Activated CD4-positive, alpha-beta memory T cell treated with anti-CD3 and anti-CD28 coated beads, Interleukin-2, amount 10 ng/mL, durations not matched to agents 7 days and 5 days (primary cell): Measurements from ENCODE around the gene ZNF324B. TPM values are rescaled to one million over a fixed set of nuclear protein-coding genes. Genes with fewer than 3 reads are reported as not detected.
"Not testable (repeated sequence)": the region's sequence is repeated elsewhere in the genome, so short reads cannot be mapped to it uniquely, and the experiment has no call there.

ENCODE experiments used
- CTCF ChIA-PET: fragments of 350-600 bp; sonication (Branson Sonifier 250); formaldehyde crosslinking; loops from one replicate; lab custom pipeline; 2021; ENCODE audit warnings: antibody characterized with exemption, inconsistent platforms; lab: Charles Lee
- POLR2A ChIA-PET: fragments of 350-600 bp; sonication (Branson Sonifier 250); formaldehyde crosslinking; loops from one replicate; lab custom pipeline; 2021; ENCODE audit warnings: antibody characterized with exemption; lab: Charles Lee
- DNase-seq: peaks from one replicate; pipeline ENCODE4 v3.0.0-alpha.2; 2020
- H3K27ac Mint-ChIP-seq: one replicate; pipeline ENCODE4 v1.8.0; 2021; ENCODE audit warnings: mild to moderate bottlenecking, mixed read lengths
- H3K27me3 Mint-ChIP-seq: one replicate; pipeline ENCODE4 v1.8.0; 2021; ENCODE audit warnings: mixed read lengths
- H3K36me3 Mint-ChIP-seq: one replicate; pipeline ENCODE4 v1.8.0; 2021; ENCODE audit warnings: low read depth, mixed read lengths
- H3K4me1 Mint-ChIP-seq: one replicate; pipeline ENCODE4 v1.8.0; 2021; ENCODE audit warnings: mixed read lengths
- H3K4me3 Mint-ChIP-seq: one replicate; pipeline ENCODE4 v1.8.0; 2021; ENCODE audit warnings: mild to moderate bottlenecking, mixed read lengths
- H3K9me3 Mint-ChIP-seq: one replicate; pipeline ENCODE4 v1.8.0; 2021; ENCODE audit warnings: mixed read lengths
- total RNA-seq, 2 experiments: library from RNA; stranded (reverse); gene quantifications; one replicate each; pipeline ENCODE4 v1.2.3, GENCODE V29; 2021

Gene ZNF324B
- 10 to 100 TPM; 11.5 to 12.3 TPM for total RNA-seq

DNA sequence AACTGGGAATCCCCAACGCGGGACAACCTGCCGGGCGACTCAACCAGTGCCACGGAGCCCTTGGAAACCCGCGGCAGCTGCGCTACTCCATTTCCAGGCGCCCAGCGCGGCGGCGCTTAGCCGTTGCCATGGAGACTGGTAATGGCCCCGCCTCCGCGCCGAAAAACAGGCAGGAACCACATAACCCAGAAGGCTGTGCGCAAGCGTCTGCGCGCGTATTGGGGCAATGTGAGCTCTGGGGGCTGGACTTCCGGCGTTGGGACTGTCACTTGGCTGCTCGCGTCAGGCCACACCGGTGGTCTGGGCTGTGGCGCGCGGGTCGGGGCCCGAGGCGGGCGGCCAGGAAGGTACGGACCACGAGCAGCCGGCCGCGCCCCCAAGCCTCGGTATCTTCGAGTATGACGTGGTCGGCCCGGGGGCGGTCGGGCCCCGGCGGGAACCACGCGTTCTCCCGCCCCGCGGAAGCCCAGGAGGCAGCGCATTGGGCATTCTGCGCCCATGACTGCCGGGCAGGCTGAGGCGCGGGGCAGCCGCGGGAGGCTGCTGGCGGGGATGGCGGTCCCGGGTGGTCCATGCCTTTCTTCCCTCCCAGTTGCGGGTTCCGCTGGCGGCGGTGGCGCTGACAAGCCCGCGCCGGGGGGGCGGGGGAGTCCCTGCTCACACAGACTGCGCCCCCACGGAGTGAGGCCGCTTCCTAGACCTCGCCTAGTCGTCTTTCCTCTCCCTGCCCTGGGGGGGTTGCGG is at the start of gene ZNF324B:
Gene ZNF324B, plus strand, starts transcription at position 265 of the 744 bp plus-strand sequence. CDS start 2,080 bp downstream, outside the sequence.
- peaks cover 18% of the 10 kb centered on the region for H3K36me3 Mint-ChIP-seq
- peak within 1 kb of the TSS; percentile 76 for H3K4me3 Mint-ChIP-seq
- DNase-seq, result peak; percentile 96
- H3K4me1 Mint-ChIP-seq, result peaks cover 21% of the 10 kb centered on the region
- POLR2A ChIA-PET, result interaction anchor here (0.8 to 2.1 kb wide), 8 partner anchors 8 to 68 kb away, joined by 3 to 9 read pairs (median 4); partner anchors contain the start of genes ZBTB45, ZNF132 and ZNF446
- no peak within 1 kb of the TSS for H3K27ac Mint-ChIP-seq
- H3K27me3 Mint-ChIP-seq, result peaks cover 6% of the 10 kb centered on the region
- peaks cover 14% of the 10 kb centered on the region for H3K9me3 Mint-ChIP-seq
- CTCF ChIA-PET, result interaction anchor here (1.2 to 1.6 kb wide), 3 partner anchors 63 to 123 kb away, joined by 4 to 6 read pairs (median 5); partner anchors contain the start of gene ZBTB45

DNA sequence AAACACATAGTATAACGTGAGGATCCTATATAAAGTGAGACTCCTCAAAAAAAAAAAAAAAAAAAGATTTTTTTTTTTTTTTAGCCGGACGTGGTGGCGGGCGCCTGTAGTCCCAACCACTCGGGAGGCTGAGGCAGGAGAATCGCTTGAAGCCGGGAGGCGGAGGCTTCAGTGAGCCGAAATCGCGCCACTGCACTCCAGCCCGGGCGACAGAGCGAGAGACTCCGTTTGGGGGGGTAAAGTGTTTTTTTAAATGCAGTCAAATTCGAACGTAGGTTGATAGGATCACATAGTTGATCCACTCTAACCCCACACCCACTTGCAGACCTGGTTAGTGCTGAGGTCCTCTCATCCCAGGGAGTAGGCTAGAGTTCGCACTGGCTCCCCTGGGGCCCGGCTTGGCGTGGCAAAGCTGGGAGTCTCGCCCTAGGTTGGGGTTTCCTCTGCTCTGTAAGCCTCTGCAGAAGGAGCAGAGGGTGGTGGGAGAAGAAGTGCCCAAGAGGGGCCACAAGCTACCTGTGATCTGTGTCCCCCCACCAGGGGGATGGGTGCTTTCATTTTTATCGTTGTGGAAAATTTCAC is 49.5 kb upstream of the ZNF324B start:
- no peaks in the 10 kb centered on the region for H3K9me3 Mint-ChIP-seq
- H3K36me3 Mint-ChIP-seq, result peaks cover 5% of the 10 kb centered on the region
- no peaks in the 10 kb centered on the region for H3K27me3 Mint-ChIP-seq
- ChIA-PET CTCF (no interaction called here), POLR2A (no interaction called here)
- no peak for DNase-seq
- H3K4me3 Mint-ChIP-seq, result peak overlapping the region; percentile 80
- H3K4me1 Mint-ChIP-seq, result peaks cover 34% of the 10 kb centered on the region
- H3K27ac Mint-ChIP-seq, result peak overlapping the region; percentile 74

DNA sequence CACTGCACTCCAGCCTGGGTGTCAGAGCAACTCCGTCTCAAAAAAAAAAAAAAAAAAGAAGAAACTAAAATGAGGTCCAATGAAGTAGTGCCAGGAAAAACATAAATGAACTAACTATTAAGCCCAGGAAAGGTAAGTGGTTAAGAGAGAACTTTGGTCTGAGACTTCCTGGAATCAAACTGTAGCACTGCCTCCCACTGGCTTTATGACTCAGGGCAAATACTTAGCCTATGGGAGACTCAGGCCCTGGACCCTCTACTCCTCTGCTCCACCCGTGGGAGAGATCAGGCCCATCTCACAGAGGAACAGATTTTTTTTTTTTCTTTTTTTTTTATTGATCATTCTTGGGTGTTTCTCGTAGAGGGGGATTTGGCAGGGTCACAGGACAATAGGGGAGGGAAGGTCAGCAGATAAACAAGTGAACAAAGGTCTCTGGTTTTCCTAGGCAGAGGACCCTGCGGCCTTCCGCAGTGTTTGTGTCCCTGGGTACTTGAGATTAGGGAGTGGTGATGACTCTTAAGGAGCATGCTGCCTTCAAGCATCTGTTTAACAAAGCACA is 47.4 kb upstream of the ZNF324B start:
- H3K36me3 Mint-ChIP-seq, H3K27ac Mint-ChIP-seq, H3K4me3 Mint-ChIP-seq, H3K9me3 Mint-ChIP-seq, DNase-seq, H3K27me3 Mint-ChIP-seq, POLR2A ChIA-PET: not testable (repeated sequence)
- CTCF ChIA-PET, result interaction anchor here (0.7 kb wide), 1 partner anchor 126 kb away, joined by 4 read pairs; no protein-coding TSS in a partner anchor
- peaks cover 49% of the 10 kb centered on the region for H3K4me1 Mint-ChIP-seq

DNA sequence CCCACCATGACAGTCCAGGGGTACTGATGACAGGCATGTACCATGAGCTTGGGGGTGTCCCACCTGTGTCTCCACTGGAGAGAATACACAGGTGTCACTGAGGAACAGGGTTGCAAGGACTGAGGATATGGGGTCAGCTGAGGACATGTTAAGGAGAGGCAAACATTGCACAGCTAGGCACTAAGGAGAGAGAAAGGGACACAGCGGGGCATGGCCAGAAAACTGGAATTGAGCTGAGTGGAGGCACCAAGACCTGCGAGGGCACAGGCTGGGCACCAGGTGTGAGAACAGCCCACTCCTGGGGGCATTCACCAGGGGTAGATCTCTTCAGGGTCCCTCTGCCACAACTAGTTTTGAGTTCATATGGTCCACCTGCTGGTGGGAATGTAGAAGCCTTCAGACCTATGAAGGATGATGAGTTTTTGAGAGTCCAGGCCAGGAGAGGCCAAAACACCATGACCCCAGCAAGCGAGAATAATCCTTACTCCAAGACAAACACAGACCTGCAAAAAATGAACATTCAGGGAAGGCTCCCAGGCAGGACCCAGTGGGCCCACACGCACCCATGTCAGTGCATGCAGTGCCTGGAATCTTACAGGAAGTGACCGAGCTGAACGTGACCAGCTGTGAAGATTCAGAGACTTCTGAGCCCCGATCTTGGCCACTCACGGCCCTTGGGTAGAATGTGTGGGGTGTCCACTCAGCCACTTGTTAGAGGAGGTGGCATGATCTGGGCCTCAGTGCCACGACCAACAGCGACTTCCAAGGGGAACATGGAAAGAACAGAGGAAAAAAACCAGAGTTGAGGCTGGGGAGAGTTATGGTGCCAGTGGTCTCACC is 44.4 kb upstream of the ZNF324B start:
- ChIA-PET CTCF (no interaction called here), POLR2A (no interaction called here)
- H3K36me3 Mint-ChIP-seq, result peaks cover 9% of the 10 kb centered on the region
- no peaks in the 10 kb centered on the region for H3K9me3 Mint-ChIP-seq
- no peaks in the 10 kb centered on the region for H3K27me3 Mint-ChIP-seq
- no peak for DNase-seq
- peak overlapping the region; percentile 89 for H3K27ac Mint-ChIP-seq
- H3K4me1 Mint-ChIP-seq, result peaks cover 45% of the 10 kb centered on the region
- peak overlapping the region; percentile 95 for H3K4me3 Mint-ChIP-seq

DNA sequence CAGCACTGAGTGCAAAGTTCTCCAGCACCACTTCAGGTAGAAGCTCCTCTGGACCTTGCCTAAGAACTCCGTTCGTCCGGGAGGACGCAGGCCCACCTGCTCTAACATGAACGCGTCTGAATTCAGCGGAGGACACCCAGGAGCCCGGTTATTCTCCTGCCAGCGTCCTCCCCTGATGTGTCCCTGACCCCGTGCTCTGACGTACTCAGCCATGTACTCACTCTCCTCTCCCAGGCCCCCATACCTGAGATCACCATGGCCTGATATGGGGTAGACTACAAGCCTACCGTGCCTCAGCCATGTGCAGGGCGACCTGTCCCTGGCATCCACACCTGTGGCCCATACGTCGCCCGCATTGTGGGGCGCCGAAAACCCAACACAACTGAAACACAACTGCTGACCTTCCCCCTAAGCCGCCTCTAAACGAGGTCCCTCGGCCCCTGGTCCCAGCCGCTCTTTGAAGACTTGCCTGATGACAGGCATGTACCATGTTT is 43.7 kb upstream of the ZNF324B start:
- POLR2A ChIA-PET, result interaction anchor here (1.2 kb wide), 1 partner anchor 22 kb away, joined by 5 read pairs; no protein-coding TSS in a partner anchor
- no peak for DNase-seq
- peaks cover 12% of the 10 kb centered on the region for H3K36me3 Mint-ChIP-seq

DNA sequence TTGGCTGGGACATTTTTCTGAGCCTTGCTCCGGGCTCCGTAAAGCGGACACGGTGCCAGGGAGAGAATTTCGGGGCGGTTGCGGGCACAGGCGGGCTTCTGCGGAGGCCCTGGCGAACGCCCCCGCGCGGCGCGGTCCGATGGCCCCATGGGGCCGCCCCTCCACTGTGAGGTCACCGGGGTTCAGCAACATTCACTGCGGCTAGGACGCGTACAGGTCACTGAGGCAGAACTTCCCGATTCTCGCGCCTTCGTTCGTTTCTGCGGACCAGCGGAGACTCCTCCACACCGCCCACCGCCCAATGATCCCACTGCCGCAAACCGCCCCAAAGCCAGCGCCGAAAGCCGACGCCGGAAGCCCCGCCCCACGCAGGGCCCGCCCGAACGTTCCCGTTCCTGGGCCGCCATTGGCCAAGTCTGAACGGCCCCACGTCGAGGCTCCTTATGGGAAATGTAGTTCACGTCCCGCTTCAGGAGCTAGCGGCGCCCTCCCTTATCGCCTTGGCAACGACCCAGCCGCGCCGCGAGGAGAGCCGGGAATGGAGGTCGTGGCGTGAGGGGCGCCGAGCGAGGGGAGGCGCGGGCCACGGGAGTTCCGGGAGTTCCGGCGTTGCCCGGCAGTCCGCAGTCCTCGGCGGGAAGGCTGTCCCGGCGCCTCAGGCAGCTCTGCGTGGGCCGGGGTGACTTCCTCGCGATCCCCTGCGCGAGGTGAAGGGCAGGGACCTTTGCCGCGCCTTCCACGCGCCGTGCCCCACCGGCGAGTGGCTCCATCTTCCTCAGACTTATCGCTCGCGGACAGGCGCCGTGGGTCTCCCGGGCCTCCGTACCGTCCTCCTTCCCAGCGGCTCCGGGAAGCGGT is 43.0 kb upstream of the ZNF324B start, which contains the start of gene ZNF584:
Gene ZNF584, plus strand, starts transcription at position 498 of the 858 bp plus-strand sequence. CDS start 499 bp downstream, outside the sequence.
- Mint-ChIP-seq H3K27me3 (no peaks in the 10 kb centered on the region), H3K9me3 (no peaks in the 10 kb centered on the region), H3K36me3 (peaks cover 15% of the 10 kb centered on the region), H3K4me3 (peak within 1 kb of the TSS; percentile 95), H3K27ac (peak within 1 kb of the TSS; percentile 89), H3K4me1 (peaks cover 39% of the 10 kb centered on the region)
- ChIA-PET POLR2A (interaction anchor here (0.8 to 1.2 kb wide), 5 partner anchors 23 to 1087 kb away, joined by 3 to 7 read pairs (median 3); partner anchors contain the start of gene ZNF132), CTCF (interaction anchor here (0.6 to 1.0 kb wide), 6 partner anchors 26 to 112 kb away, joined by 3 to 5 read pairs (median 4); partner anchors contain the start of genes ZBTB45, ZNF497 and ZSCAN22)
- DNase-seq, result peak; percentile 95

More for the DNA sequence above, 43.7 kb upstream of the ZNF324B start:
- Mint-ChIP-seq H3K4me3 (peak overlapping the region; percentile 95), H3K9me3 (no peaks in the 10 kb centered on the region), H3K4me1 (peaks cover 43% of the 10 kb centered on the region), H3K27ac (peak overlapping the region; percentile 89), H3K27me3 (no peaks in the 10 kb centered on the region)
- CTCF ChIA-PET, result interaction anchor here (1.0 kb wide), 3 partner anchors 45 to 93 kb away, joined by 3 to 5 read pairs (median 3); partner anchors contain the start of gene ZNF497

DNA sequence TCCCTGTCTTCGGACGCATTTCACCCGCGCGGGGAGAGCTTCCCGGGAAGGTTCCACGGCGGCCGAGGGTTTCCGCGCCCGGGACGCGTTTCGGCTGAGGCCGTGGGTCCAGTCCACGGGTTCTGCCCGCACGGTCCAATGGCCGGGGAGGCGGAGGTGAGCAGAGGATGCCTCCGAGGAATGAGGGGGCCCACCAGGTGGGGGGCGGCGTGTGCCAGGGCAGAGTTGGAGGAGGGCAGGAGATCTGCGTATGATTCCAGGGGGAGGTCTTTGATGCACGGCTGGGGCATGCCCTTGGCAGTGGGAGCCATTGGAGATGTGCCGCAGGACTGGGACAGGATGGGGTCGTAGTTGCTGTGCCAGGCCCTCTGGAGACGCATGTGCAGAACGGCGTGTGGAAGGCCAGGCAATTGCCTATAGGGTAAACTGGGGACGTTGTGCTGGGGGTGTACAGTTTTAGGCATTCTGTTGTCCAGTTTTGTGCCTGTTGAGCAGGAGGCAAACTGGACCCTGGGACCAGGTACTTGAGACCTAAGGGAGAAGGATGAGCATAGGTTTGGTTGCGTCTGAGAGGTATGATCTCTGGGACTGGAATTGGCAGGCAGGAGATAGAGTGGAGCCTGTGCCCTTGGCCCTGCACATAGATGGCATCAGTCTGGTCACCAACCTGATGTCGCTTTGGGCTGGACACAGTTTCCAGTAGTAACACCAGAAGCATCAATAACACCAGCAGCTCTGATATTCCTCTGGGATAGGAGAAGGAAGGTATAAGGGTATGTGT is 42.2 kb upstream of the ZNF324B start:
- no peaks in the 10 kb centered on the region for H3K9me3 Mint-ChIP-seq
- peak overlapping the region; percentile 62 for H3K27ac Mint-ChIP-seq
- POLR2A ChIA-PET, result interaction anchor here (0.8 to 1.2 kb wide), 5 partner anchors 24 to 1088 kb away, joined by 3 to 7 read pairs (median 3); partner anchors contain the start of gene ZNF132
- no peaks in the 10 kb centered on the region for H3K27me3 Mint-ChIP-seq
- DNase-seq, result no peak
- H3K36me3 Mint-ChIP-seq, result peaks cover 15% of the 10 kb centered on the region
- CTCF ChIA-PET, result interaction anchor here (0.6 to 1.0 kb wide), 6 partner anchors 27 to 111 kb away, joined by 3 to 5 read pairs (median 4); partner anchors contain the start of genes ZBTB45, ZNF497 and ZSCAN22
- H3K4me3 Mint-ChIP-seq, result peak overlapping the region; percentile 95
- peaks cover 35% of the 10 kb centered on the region for H3K4me1 Mint-ChIP-seq

DNA sequence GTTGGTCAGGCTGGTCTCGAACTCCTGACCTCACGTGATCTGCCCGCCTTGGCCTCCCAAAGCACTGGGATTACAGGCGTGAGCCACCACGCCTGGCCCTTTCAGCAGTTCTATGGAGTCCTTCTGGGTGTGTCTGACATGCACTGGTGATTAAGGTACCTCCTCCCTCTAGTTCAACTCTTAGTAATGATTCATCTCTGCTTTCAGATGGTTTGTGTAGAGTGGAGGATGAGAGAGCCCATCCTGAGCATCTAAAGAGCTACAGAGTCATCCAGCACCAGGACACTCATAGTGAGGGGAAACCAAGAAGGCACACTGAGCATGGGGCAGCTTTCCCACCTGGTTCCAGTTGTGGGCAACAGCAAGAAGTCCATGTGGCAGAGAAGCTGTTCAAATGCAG is 34.8 kb upstream of the ZNF324B start:
- Mint-ChIP-seq H3K4me3 (no peak overlapping the region), H3K36me3 (peaks cover 54% of the 10 kb centered on the region), H3K27me3 (no peaks in the 10 kb centered on the region), H3K27ac (no peak overlapping the region), H3K9me3 (peaks cover 10% of the 10 kb centered on the region), H3K4me1 (no peaks in the 10 kb centered on the region)
- ChIA-PET CTCF (no interaction called here), POLR2A (no interaction called here)
- no peak for DNase-seq

DNA sequence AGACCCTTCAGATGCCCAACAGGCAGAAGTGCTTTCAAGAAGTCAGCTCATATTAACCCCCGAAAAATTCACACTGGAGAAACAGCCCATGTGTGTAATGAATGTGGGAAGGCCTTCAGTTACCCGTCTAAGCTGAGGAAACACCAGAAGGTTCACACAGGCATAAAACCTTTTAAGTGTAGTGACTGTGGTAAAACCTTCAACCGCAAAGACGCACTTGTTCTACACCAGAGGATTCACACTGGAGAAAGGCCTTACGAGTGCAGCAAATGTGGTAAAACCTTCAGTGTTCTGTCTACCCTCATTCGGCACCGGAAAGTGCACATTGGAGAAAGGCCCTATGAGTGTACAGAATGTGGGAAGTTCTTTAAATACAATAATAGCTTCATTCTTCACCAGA is 34.4 kb upstream of the ZNF324B start:
- H3K4me1 Mint-ChIP-seq, result no peaks in the 10 kb centered on the region

DNA sequence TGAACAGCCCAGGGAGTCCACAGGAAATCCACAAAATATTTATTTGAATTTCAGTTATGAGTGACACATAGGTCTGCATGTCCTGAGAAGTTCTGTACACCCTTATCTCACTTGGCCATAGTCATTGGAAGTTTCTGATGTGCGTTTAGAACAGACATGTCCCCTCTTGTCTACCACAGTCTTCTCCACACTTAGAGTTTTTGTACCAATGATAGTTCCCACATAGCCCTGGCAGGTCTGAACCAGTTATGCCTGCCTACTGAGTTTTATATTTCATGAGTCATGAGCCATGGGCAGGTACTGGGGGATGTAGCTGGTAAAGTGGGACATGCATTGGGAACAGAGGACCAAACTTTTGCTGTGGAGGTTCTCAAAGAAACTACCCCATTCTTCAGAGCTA is 22.8 kb upstream of the ZNF324B start:
- ChIA-PET POLR2A (no interaction called here), CTCF (no interaction called here)
- no peaks in the 10 kb centered on the region for H3K27me3 Mint-ChIP-seq
- no peak for DNase-seq
- H3K36me3 Mint-ChIP-seq, result peaks cover 49% of the 10 kb centered on the region
- no peak overlapping the region for H3K4me3 Mint-ChIP-seq
- no peak overlapping the region for H3K27ac Mint-ChIP-seq
- H3K9me3 Mint-ChIP-seq, result peaks cover 67% of the 10 kb centered on the region
- no peaks in the 10 kb centered on the region for H3K4me1 Mint-ChIP-seq

More for the DNA sequence above, 34.4 kb upstream of the ZNF324B start:
- CTCF ChIA-PET, result no interaction called here
- H3K9me3 Mint-ChIP-seq, result peaks cover 10% of the 10 kb centered on the region
- POLR2A ChIA-PET, result no interaction called here
- H3K27ac Mint-ChIP-seq, result no peak overlapping the region
- no peak for DNase-seq
- H3K4me3 Mint-ChIP-seq, result no peak overlapping the region
- peaks cover 56% of the 10 kb centered on the region for H3K36me3 Mint-ChIP-seq
- H3K27me3 Mint-ChIP-seq, result no peaks in the 10 kb centered on the region

DNA sequence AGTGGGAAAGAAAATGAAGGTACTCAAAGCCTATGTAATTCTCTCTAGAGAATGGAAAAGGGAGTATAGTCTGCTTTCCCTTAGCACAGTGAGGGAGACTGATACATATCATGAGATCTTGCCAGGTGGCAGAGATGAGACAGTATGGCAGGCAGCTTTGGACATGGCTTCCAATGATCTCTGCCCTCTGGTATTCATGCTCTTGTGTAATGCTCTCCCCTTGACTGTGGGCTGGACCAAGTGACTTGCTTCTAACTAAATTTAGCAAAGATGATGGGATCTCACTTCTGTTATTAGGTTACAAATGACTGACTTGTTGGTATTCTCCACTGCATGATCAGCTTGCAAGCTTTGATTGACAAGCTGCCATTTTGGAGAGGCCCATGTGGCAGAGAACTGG is 21.7 kb upstream of the ZNF324B start:
- Mint-ChIP-seq H3K9me3 (peaks cover 74% of the 10 kb centered on the region), H3K27ac (no peak overlapping the region), H3K4me1 (no peaks in the 10 kb centered on the region), H3K36me3 (peaks cover 60% of the 10 kb centered on the region), H3K4me3 (no peak overlapping the region), H3K27me3 (no peaks in the 10 kb centered on the region)
- no peak for DNase-seq
- POLR2A ChIA-PET, result no interaction called here
- CTCF ChIA-PET, result no interaction called here
